Measurements from ENCODE around the gene OR10G3.
"Not testable (repeated sequence)": the region's sequence is repeated elsewhere in the genome, so short reads cannot be mapped to it uniquely, and the experiment has no call there.

The OR10G3 gene, protein sequence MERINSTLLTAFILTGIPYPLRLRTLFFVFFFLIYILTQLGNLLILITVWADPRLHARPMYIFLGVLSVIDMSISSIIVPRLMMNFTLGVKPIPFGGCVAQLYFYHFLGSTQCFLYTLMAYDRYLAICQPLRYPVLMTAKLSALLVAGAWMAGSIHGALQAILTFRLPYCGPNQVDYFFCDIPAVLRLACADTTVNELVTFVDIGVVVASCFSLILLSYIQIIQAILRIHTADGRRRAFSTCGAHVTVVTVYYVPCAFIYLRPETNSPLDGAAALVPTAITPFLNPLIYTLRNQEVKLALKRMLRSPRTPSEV

DNA sequence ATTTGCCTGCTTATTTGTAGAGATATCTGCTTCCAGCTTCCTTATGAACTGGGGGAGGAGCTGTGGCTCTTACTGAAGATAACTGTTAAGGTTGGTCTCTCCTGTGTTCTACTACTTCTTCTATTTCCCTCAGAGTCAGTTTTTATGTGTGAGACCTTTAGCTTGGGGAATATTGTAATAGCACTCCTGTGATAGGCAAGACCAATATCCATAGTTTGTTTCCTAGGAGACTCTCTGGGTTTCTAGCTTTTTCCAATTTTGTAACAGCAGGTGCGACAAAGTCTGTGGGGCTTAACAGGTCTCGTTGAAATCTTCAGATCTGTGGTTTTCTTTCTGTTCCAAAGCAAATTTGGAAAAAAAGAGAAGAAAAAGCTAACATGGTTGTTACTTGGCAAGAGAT is at the start of gene OR10G3:
Gene OR10G3, minus strand, starts transcription at position 101 of the 400 bp plus-strand sequence. CDS start 9,332 bp downstream, outside the sequence.
- no peak for DNase-seq (ENCODE audit: low read depth)

DNA sequence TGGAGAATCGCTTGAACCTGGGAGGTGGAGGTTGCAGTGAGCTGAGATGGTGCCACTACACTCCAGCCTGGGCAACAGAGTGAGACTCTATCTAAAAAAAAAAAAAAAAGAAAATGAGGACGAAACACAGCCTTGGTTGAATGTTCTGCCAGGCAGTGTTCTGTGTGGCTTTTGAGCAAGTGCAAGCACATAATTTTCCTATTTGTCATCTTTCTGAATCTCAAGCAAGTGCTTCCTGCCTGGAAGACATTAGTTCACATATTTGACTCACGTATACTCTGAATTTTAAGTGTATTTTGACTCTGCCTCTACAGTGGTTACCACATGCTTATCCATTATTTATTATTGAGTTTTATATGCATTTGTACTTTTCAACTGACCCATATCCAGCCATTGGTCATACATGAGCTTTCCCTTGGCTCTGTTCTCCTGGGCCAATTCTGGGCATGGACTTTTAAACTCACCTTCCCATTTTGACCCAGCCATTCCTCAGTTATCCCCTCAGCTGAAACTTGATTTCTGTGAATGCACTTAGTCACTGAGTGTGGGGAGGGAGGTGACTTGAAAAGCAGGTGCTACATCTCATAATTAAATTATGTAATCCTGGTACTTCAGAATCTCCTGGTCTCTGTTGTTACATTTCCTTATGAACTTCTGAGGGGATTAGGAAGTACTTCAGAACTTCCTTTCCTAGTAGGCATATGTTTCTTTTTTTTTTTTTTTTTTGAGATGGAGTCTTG is 46.8 kb upstream of the OR10G3 start:
- DNase-seq (ENCODE audit: low read depth), result no peak

DNA sequence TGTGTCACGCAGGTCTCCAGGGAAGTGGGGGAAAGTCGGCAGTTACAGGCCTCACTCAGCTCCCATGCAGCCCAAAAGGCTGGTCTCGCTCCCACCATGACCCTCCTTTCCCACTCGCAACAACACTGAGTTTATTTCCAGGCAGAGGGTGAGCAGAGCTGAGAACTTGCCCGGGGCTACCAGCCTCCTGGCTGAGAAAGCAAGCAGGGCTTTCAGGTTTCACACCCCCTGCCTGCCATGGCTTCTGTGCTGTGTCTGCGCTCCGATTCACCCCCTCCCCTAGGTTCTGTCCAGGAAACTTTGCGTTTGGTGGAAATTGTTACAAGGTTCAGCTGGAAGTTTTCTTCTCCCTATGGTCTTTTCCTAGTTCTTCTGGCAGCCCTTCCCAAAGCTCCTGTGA is 37.7 kb upstream of the OR10G3 start:
- no peak for DNase-seq (ENCODE audit: low read depth)

DNA sequence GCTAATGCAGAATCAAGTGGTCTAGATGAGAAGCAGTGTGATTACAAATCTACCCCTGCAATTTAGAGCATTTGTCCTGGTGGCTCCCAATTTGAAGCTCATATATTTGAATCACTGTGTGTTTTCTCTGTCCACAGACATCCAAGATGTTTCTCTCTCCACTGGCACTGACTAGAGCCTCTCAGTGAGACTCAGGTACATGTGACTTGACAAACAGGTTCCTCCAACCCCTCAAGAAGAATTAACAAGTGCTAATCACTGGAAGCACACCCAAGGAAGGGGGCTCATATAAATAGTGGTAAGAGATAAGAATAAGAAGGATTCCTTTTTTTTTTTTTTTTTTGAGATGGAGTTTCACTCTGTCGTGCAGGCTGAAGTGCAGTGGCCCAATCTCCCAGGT is 34.4 kb upstream of the OR10G3 start:
- no peak for DNase-seq (ENCODE audit: low read depth)

DNA sequence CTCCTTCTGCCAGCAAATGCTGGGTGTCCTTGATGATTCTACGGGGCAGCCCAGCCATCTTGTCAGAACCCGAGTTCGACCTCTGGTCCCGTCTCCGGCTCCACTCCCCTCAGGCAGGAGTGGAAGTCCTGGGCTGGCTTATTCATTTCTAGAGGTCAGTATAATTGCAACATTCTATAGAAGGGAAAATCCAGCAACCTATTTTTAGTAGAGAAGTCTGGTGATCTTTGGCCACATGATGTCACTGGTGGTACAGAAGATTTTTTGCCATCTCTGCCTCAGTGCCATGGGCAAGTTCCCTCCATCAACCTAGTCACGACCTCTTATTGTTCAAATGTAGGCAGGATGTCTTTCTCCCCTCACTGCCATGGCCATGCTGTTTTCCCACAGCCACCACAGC is 32.4 kb upstream of the OR10G3 start:
- no peak for DNase-seq (ENCODE audit: low read depth)

DNA sequence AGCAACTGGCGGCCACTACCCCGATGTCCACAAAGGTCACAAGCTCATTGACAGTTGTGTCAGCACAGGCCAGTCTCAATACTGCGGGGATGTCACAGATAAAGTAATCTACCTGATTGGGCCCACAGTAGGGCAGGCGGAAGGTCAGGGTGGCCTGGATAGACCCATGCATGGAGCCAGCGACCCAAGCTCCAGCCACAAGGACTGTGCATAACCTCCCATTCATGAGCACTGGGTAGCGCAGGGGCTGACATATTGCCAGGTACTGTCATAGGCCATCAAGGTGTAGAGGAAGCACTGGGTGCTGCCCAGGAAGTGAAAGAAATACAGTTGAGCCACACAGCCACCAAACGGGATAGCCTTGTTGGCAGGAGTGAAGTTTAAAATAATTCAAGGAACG is 22.3 kb upstream of the OR10G3 start:
- not testable (repeated sequence) for DNase-seq (ENCODE audit: low read depth)

DNA sequence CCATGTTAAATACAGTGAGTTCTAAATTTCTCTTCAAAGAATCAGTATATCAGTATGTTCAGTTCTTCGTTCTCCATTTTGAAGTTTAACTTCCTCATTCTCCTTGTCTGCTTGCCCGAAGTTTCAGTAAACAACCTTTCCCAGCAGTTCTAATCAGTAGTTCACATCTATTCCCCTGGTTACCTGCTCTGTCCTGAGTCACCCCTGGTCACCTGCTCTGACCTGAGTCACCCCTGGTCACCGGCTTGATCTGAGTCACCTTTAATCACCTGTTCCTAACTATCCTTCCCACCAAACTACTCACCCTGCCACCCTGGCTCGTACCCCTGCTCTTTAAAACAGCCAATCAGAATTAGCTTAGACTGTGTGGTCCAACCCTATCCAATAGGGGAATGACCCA is 9.4 kb upstream of the OR10G3 start:
- no peak for DNase-seq (ENCODE audit: low read depth)

DNA sequence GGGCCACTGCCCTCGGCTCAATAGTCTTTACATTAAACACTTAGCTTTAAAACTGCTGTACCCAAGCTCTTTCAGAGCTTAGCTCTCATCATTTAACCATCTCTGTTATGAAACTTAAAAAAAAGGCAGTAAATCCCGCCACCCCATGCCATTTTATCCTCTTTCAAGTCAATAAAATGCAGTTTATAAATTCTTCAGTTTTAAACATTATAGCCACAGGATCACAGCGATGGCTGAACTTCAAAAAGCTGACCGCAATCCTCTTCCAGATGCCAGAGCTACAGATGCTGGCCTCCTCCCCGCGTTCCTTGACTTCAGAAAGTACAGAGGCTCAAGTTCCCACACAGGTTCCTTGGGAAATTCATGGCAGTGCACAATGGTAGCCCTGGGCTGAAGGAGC is 4.2 kb downstream of the OR10G3 start:
- no peak for DNase-seq (ENCODE audit: low read depth)

DNA sequence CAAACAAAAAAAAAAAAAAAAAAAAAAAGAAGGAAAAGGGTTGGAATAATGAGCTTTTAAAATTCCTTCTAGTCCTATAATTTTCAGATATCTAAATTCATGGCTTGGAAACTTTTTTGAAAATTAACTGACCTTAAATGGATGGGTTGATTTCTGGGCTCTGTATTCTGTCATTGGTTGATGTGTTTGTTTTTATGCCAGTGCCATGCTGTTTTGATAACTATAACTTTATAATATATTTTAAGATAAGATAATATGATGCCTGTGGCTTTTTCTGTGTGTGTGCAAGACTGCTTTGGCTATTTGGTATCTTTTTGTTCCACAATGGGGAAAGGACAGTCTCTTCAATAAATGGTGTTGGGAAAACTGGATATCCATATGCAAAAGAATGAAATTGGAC is 7.3 kb downstream of the OR10G3 start:
- DNase-seq (ENCODE audit: low read depth), result no peak

DNA sequence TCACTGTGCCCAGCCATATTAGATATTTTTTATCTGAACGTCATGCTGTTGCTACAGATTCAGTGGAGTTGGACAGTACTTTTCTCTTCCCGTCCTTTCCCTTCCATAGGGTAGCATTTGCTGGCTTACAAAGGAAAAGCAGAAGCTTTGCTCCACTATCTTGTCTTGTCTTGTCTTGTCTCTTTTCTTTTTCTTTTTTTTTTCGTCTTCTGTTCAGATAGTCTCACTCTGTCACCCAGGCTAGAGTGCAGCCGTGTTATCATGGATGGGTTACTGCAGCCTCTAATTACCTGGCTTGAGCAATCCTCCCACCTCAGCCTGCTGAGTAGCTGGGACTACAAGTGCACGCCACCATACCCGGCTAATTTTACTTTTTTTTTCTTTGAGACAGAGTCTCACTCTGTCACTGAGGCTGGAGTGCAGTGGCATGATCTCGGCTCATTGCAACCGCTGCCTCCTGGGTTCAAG is 21.1 kb downstream of the OR10G3 start:
- DNase-seq (ENCODE audit: low read depth), result no peak

DNA sequence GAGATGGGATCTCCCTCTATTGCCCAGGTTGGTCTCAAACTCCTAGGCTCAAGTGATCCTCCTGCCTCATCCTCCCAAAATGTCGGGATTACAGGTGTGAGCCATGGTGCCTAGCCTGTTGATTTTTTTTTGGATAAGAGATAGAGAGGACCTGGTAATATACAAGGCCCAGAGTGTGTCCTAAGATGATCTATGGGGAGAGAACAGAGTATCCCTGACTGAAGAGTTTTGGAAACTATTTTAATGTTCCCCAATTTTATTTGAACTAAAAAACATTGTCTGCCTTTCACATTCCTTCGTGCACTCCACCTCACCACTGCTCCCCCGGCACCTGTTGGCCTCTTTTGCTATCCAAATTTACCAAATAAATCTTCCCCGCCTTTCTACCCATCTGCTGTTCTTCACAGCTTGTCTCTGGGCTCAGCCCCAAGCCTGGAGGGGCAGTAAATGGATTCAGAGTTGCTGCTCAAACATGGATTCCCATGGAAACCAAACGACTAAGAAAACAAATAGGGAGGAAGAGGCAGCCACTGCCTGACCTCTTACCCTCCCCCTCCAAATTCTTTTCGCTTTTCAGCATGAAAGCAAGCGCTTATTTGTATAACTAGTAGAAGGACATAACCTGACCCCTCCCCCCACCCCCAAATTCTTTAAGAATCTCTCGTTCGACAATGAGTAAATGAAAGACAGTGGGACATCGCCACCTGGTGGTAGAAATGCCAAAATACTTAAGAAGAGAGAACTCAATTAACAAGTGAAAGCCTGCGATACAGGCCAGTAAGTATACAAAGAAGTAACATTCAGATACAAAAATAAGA is 22.6 kb downstream of the OR10G3 start:
- peak; percentile 43 for DNase-seq (ENCODE audit: low read depth)

DNA sequence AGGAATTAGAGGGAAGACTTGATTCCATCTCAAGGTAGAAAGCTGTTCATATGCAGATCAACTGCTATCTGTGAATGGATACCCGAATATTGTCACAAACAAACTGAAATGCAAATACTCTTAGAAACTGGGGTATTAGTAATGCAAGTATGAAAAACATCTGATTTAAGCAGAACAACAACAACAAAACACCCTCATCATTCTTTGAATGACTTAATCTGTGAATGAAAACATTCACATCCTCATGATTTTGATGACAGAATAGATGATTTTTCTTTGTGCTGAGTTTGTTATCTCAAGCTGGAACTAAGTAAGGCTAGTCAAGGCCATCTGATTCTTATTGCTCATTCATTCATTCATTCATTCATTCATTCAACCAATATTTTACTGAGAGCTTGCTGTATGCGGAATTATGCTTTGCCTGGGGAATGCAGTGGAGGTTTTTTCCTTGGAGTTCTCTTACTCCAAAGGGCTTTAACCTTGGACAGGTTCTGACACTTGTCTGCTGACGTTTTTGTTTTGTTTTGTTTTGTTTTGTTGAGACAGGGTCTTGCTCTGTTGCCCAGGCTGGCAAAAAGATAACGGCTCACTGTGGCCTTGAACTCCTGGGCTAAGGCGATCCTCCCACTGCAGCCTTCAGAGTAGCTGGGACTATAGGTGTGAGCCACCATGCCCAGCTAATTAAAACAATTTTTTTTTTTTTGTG is 23.3 kb downstream of the OR10G3 start:
- no peak for DNase-seq (ENCODE audit: low read depth)

DNA sequence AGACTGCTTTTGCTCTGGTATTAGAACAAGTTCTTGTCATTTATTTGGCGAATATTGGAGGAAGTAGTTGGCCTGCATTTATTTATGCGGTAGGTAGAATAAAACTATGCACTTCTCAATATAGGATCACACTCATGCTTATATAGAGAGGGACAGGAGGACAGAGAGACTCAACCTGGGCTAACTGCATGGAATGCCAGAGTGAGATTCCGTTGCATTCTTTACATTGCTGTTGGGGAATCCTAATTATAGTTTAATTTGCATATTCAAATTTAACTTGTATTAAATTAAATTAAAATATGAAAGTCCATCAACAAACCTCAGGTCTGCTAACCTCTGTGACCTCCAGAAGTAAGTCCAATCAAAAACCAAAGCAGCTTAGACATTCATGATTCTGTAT is 26.6 kb downstream of the OR10G3 start:
- DNase-seq (ENCODE audit: low read depth), result no peak

DNA sequence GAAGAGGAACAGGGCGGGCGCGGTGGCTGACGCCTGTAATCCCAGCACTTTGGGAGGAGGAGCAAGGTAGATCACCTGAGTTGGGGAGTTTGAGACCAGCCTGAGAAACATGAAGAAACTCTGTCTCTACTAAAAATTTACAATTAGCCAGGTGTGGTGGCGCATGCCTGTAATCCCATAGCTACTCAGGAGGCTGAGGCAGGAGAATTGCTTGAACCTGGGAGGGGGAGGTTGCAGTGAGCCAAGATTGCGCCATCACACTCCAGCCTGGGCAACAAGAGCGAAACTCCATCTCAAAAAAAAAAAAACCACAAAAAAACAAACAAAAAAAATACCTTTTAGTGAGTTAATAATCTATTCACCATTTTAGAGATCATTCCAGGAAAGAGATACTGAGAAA is 35.3 kb downstream of the OR10G3 start:
- DNase-seq (ENCODE audit: low read depth), result not testable (repeated sequence)

DNA sequence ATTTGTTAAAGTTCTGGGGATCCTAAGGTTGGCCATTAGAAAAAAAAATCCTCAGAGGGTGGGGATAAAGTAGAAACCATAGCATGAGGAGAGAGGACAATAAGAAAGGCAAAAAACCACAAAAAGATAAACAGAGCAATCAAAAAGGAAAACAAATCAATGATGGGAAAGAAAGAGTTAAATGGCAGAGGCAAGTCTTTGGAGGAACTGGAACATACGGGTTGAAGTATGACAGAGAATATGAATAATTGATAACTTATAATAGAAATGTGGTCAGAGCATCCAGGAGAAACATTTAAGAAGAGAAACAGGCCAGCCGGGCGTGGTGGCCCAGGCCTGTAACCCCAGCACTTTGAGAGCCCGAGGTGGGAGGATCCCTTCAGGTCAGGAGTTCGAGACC is 35.9 kb downstream of the OR10G3 start:
- no peak for DNase-seq (ENCODE audit: low read depth)

DNA sequence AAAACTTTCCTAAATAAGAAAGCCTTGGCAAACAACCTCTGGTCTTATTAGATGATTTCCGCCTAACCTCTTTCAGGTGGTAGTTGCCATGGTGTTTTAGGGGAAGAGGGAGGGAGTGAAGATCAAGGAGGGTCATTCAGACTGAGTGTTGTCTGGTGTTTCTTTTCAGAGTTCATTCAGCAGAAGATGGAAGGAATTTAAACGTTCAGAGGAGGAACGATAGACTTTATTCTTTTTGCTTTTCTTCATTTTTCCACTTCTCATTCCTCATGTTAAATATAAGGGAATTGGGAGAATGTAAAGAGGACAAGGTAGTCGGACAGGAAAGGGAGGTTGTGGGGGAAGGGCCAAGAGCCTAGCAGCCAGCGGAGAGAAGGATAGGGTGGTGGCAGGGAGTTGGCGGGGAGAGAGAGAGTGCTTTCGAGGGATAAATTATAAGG is 36.3 kb downstream of the OR10G3 start:
- no peak for DNase-seq (ENCODE audit: low read depth)

DNA sequence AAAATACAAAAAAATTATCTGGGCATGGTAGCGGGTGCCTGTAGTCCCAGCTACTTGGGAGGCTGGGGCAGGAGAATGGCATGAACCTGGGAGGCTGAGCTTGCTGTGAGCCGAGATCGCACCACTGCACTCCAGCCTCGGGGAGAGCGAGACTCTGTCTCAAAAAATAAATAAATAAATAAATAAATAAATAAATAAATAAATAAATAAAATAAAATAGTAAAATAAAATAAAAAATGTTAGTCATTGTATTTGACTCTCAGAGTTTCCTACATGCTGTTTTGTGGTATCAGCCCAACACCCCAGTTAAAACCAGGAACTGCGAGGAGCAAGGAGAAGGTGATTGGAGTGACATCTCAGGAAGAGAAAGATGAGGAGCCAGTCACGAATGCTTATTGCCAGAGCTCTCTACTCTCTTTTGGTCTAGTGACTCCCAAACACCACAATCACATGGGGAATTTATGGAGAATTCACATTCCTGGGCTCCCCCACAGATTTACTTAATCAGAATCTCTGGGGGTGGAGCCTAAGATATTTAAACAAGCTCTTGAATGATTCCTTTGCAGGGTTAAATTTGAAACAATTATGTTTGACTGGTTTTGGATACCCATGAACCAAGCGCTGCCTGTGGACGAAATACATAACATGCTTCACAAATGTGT is 38.3 kb downstream of the OR10G3 start:
- DNase-seq (ENCODE audit: low read depth), result no peak

DNA sequence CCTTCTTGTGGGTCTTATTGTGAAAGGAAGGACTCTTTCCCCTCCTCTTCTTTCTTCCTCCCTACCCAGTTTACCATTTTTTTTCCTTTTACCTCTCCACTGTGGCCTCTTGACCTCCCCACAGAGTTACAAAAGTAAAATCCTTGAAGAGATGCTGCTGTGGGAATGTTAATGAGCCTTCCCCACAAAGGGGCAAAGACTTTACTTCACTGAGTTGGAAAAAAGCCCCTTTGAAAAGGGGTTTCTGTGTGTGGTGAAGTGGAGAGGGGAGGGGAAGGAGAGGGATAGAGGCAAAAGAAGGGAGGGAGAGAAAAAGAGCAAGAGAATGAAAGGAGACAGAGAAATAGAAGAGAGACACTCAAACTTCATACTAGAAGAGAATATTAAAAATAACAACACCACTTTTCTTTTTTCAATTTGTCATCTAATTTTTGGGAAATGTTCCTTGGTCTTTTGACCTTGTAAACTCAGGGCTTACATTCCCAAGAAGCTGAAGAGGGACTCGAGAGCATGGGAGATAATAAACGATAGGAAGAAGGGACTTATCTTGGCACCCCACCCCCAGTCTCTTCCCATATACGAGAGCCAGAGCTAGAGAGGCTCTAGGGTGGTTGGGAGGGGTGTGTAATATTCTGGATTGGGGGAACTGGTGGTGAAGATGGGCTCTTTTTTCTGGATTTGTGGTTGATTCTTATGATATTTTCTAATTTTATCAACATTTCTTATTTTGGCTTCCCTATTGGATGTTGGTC is 40.5 kb downstream of the OR10G3 start:
- DNase-seq (ENCODE audit: low read depth), result no peak

DNA sequence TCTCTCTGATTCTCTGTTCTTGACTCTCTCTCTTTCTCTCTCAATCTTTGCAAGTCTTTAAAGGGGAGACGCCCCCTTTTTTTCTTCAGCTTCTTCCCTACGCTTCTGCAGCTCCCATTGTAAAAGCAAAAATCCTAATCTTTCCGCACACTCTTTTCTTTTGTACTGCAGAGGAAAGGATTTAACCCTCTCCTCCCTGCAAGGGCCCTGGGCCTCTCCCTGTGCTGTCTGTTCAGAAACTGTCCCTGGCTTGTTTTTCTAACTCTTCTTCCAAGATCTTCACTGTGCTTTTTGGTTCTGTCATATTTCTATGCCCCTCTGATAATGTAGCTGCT is 42.8 kb downstream of the OR10G3 start:
- DNase-seq (ENCODE audit: low read depth), result no peak

DNA sequence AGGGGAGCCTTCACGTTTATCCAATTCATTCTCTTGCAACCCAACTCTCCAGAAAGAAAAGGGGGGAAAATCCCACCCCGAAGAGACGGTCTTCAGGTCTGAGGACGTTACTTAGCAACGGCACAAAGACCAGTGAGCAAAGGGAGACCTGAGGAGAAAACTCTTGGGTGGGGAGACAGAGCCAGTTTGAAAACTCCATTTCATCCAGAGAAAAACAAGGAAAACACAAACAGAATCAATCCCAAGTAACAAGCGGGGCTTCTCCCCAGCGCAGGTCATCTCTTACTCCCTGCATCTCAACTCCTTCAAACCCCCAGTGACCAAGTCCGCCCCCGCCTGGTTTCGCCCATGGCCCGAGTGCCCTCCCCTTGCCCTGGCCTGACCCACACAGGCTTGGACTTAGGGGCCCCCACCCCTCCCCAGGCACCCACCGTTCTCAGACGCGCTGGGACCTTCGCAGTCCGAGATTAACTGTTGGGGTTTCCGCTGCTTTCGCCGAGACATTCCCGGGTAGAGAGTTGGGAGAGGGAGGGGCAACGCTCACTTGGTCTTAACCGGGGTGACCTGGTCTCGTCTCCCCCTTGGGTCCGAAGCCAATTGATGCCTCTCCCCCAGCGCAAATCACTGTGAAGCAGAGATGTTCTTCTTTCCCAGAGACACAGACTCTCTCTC is 43.3 kb downstream of the OR10G3 start:
- no peak for DNase-seq (ENCODE audit: low read depth)
